Kasumi-1 (cell line): ENCODE data around the gene FOXN3.

ENCODE experiments used
- DNase-seq, 2 experiments: peaks; one replicate each; lab custom pipeline; 2025; lab: John Stamatoyannopoulos, UW

FOXN3 gene

GRCh38 chr14:89277203-89277602, 139.8 kb downstream of the FOXN3 start:
- no peak for DNase-seq

GRCh38 chr14:89276424-89276975, 140.5 kb downstream of the FOXN3 start:
- DNase-seq = no peak

- DNase-seq = no peak
Observed at GRCh38 chr14:89270439-89271227, 146.4 kb downstream of the FOXN3 start.

- DNase-seq = no peak
Observed at GRCh38 chr14:89269404-89269803, 147.6 kb downstream of the FOXN3 start.

- no peak for DNase-seq
Observed at GRCh38 chr14:89268514-89268913, 148.5 kb downstream of the FOXN3 start.

GRCh38 chr14:89267656-89268055, 149.4 kb downstream of the FOXN3 start:
- peak in 1 of 2 experiments; percentile 7 for DNase-seq

GRCh38 chr14:89267163-89267562, 149.9 kb downstream of the FOXN3 start:
- no peak for DNase-seq

- no peak for DNase-seq
Observed at GRCh38 chr14:89266754-89267153, 150.3 kb downstream of the FOXN3 start.

- DNase-seq = no peak
Observed at GRCh38 chr14:89265234-89265633, 151.8 kb downstream of the FOXN3 start.

- DNase-seq = no peak
Observed at GRCh38 chr14:89264196-89264800, 152.7 kb downstream of the FOXN3 start.

GRCh38 chr14:89262041-89262440, 155.0 kb downstream of the FOXN3 start:
- no peak for DNase-seq

- no peak for DNase-seq
Observed at GRCh38 chr14:89260898-89261297, 156.1 kb downstream of the FOXN3 start.

- no peak for DNase-seq
Observed at GRCh38 chr14:89259951-89260609, 157.0 kb downstream of the FOXN3 start.

GRCh38 chr14:89258728-89259273, 158.2 kb downstream of the FOXN3 start:
- DNase-seq = no peak

GRCh38 chr14:89256951-89257350, 160.1 kb downstream of the FOXN3 start:
- no peak for DNase-seq

GRCh38 chr14:89256283-89256682, 160.8 kb downstream of the FOXN3 start:
- DNase-seq = no peak

- DNase-seq = no peak
Observed at GRCh38 chr14:89255852-89256251, 161.2 kb downstream of the FOXN3 start.

GRCh38 chr14:89255012-89255411, 162.0 kb downstream of the FOXN3 start:
- DNase-seq = no peak

GRCh38 chr14:89254166-89254909, 162.7 kb downstream of the FOXN3 start:
- DNase-seq = no peak

GRCh38 chr14:89252887-89253532, 164.0 kb downstream of the FOXN3 start:
- no peak for DNase-seq

- no peak for DNase-seq
Observed at GRCh38 chr14:89251061-89251460, 166.0 kb downstream of the FOXN3 start.
